ENCODE results near the gene PLEK. TPM values are rescaled to one million over a fixed set of nuclear protein-coding genes. Genes with fewer than 3 reads are reported as not detected.
"Not testable (repeated sequence)": the region's sequence is repeated elsewhere in the genome, so short reads cannot be mapped to it uniquely, and the experiment has no call there.

PLEK gene
- total and polyA plus RNA-seq, 9 of the 15 experiments (the other 6 are each of a cell fraction or from before 2014, with no cell fraction given): 0.14 to 1.2 (median 0.36) TPM

DNA sequence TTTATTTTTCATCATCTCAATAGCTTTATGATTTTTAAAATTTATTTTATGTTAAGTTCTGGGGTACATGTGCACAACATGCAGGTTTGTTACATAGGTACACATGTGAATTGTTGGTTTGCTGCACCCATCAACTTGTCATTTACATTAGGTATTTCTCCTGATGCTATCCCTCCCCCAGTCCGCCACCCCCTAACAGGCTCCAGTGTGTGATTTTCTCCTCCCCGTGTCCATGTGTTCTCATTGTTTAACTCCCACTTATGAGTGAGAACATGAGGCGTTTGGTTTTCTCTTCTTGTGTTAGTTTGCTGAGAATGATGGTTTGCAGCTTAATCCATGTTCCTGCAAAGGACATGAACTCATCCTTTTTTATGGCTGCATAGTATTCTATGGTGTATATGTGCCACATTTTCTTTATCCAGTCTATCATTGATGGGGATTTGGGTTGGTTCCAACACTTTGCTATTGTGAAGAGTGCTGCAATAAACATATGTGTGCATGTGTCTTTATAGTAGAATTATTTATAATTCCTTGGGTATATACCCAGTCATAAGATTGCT is 32.7 kb downstream of the PLEK start:
- H3K9ac ChIP-seq (ENCODE audit: insufficient read depth in 1 of 2, low read depth in 2 of 2, low read length in 2 of 2); in situ Hi-C loops (cut with MboI); FAIRE-seq; H3K36me3 ChIP-seq (ENCODE audit: control insufficient read depth, insufficient read depth, low read length); intact Hi-C loops (cut with micrococcal nuclease); H3K79me2 ChIP-seq (ENCODE audit: control insufficient read depth, insufficient read depth, low read length); BruUV-seq (replicated peaks); H4K20me1 ChIP-seq (replicated peaks; ENCODE audit: control insufficient read depth, insufficient read depth, low read length); H3K27ac ChIP-seq (ENCODE audit: extremely low read depth, low read depth, low read length); POLR2A ChIA-PET; H3K9me1 ChIP-seq (ENCODE audit: control insufficient read depth, insufficient read depth, low read length); H3K4me2 ChIP-seq (ENCODE audit: insufficient read depth, low read length); DNase-seq (ENCODE audit: extremely low read depth in 1 of 4, low spot score in 3 of 4); ATAC-seq; H2AFZ ChIP-seq (ENCODE audit: low read depth, low read length); H3K27me3 ChIP-seq (ENCODE audit: control insufficient read depth in 2 of 2, insufficient read depth in 2 of 2, low read length in 2 of 2); H3K4me1 ChIP-seq (replicated peaks in 1 of 2; ENCODE audit: control insufficient read depth in 2 of 2, insufficient read depth in 2 of 2, low read length in 2 of 2); CTCF ChIA-PET (ENCODE audit: low intra/inter-chr PET ratio); H3K4me3 ChIP-seq; H3K9me3 ChIP-seq (replicated peaks; ENCODE audit: control insufficient read depth, insufficient read depth, low read depth, low read length): not testable (repeated sequence)
- TF ChIP-seq ZNF146 (CRISPR knock-in tag; IDR thresholded peaks at IDR 0.05; ENCODE audit: unreplicated experiment): peak; percentile 89
- WGBS (ENCODE audit: insufficient coverage, low coverage, missing lambda C conversion rate): 60% methylated on average over 3 of the region's 3 CpGs

GRCh38 chr2:68403199-68403644 is 38.1 kb downstream of the PLEK start:
- POLR2A ChIA-PET: interaction anchor here (1.0 to 1.2 kb wide), 3 partner anchors 14 to 210 kb away, joined by 3 to 5 read pairs (median 5); no protein-coding TSS in a partner anchor
- ATAC-seq: peak; percentile 93
- peaks cover 6% of the 10 kb centered on the region; the same call in 1 of the 2 replicates for H3K9me3 ChIP-seq (replicated peaks; ENCODE audit: control insufficient read depth, insufficient read depth, low read depth, low read length)
- TF ChIP-seq CHCHD3 (CRISPR knock-in tag; IDR thresholded peaks at IDR 0.05) (no peak), ARID1B (IDR thresholded peaks at IDR 0.05) (peak; percentile 84), PHB2 (IDR thresholded peaks at IDR 0.05; ENCODE audit: low read depth) (no peak), POLR2A (conservative IDR thresholded peaks at IDR 0.05) (no peak), TGIF2 (CRISPR knock-in tag; IDR thresholded peaks at IDR 0.05) (no peak), TEAD1 (CRISPR knock-in tag; IDR thresholded peaks at IDR 0.05) (peak in 1 of 2 experiments; percentile 78; a peak in 2 of 4 replicates), ZNF239 (CRISPR knock-in tag; IDR thresholded peaks at IDR 0.05) (peak; percentile 41), THAP7 (CRISPR knock-in tag; IDR thresholded peaks at IDR 0.05) (no peak), BACH1 (tag; IDR thresholded peaks at IDR 0.05) (no peak), GATA2 (CRISPR knock-in tag; IDR thresholded peaks at IDR 0.05) (peak; percentile 80), ARID2 (IDR thresholded peaks at IDR 0.05) (no peak)
- TF ChIP-seq, protein P1, sequence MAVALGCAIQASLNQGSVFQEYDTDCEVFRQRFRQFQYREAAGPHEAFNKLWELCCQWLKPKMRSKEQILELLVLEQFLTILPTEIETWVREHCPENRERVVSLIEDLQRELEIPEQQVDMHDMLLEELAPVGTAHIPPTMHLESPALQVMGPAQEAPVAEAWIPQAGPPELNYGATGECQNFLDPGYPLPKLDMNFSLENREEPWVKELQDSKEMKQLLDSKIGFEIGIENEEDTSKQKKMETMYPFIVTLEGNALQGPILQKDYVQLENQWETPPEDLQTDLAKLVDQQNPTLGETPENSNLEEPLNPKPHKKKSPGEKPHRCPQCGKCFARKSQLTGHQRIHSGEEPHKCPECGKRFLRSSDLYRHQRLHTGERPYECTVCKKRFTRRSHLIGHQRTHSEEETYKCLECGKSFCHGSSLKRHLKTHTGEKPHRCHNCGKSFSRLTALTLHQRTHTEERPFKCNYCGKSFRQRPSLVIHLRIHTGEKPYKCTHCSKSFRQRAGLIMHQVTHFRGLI (CRISPR knock-in tag; IDR thresholded peaks at IDR 0.05): peak; percentile 77
- TF ChIP-seq, protein P2, sequence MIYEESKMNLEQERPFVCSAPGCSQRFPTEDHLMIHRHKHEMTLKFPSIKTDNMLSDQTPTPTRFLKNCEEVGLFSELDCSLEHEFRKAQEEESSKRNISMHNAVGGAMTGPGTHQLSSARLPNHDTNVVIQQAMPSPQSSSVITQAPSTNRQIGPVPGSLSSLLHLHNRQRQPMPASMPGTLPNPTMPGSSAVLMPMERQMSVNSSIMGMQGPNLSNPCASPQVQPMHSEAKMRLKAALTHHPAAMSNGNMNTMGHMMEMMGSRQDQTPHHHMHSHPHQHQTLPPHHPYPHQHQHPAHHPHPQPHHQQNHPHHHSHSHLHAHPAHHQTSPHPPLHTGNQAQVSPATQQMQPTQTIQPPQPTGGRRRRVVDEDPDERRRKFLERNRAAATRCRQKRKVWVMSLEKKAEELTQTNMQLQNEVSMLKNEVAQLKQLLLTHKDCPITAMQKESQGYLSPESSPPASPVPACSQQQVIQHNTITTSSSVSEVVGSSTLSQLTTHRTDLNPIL (CRISPR knock-in tag; IDR thresholded peaks at IDR 0.05): no peak

More at GRCh38 chr2:68403199-68403644, 38.1 kb downstream of the PLEK start:
- DNase-seq (ENCODE audit: extremely low read depth in 1 of 4, low spot score in 3 of 4) (peak in 2 of 4 experiments; percentile 49 to 88), FAIRE-seq (peak; percentile 93)
- in situ Hi-C loops (cut with MboI): no loop called here
- H3K36me3 ChIP-seq (ENCODE audit: control insufficient read depth, insufficient read depth, low read length): no peaks in the 10 kb centered on the region; the same call in 2 of the 3 replicates
- peak overlapping the region; percentile 39 for H3K4me2 ChIP-seq (ENCODE audit: insufficient read depth, low read length)
- H3K79me2 ChIP-seq (ENCODE audit: control insufficient read depth, insufficient read depth, low read length): no peaks in the 10 kb centered on the region
- no peaks in the 10 kb centered on the region for H3K9me1 ChIP-seq (ENCODE audit: control insufficient read depth, insufficient read depth, low read length)
- H3K27ac ChIP-seq (ENCODE audit: extremely low read depth, low read depth, low read length): peak overlapping the region; percentile 62; the same call in 2 of the 3 replicates
- WGBS (ENCODE audit: insufficient coverage, low coverage, missing lambda C conversion rate): 27% methylated on average over 4 of the region's 4 CpGs
- intact Hi-C loops (cut with micrococcal nuclease): loop anchor here (2.0 kb wide), 1 partner anchor 40 kb away; no protein-coding TSS in a partner anchor
- CTCF ChIA-PET (ENCODE audit: low intra/inter-chr PET ratio): no interaction called here
- H2AFZ ChIP-seq (ENCODE audit: low read depth, low read length): peak overlapping the region; percentile 93
- H3K27me3 ChIP-seq (ENCODE audit: control insufficient read depth in 2 of 2, insufficient read depth in 2 of 2, low read length in 2 of 2): no peaks in the 10 kb centered on the region
- H3K4me3 ChIP-seq: no peak overlapping the region
- H3K9ac ChIP-seq (ENCODE audit: insufficient read depth in 1 of 2, low read depth in 2 of 2, low read length in 2 of 2): peak overlapping the region; percentile 36 to 49; a peak in 2 of 4 replicates
- no TSS peak for BruUV-seq (replicated peaks)
- no peaks in the 10 kb centered on the region for H4K20me1 ChIP-seq (replicated peaks; ENCODE audit: control insufficient read depth, insufficient read depth, low read length)
- H3K4me1 ChIP-seq (replicated peaks in 1 of 2; ENCODE audit: control insufficient read depth in 2 of 2, insufficient read depth in 2 of 2, low read length in 2 of 2): peaks cover 12 to 22% of the 10 kb centered on the region in 2 experiments
